NCI-H2029 treated with DMSO at 0.1 percent for 48 hours (cell line): ENCODE results near the gene RUSC1.
"Not testable (repeated sequence)": the region's sequence is repeated elsewhere in the genome, so short reads cannot be mapped to it uniquely, and the experiment has no call there.

Experiments used
- DNase-seq: peaks from one replicate; lab custom pipeline; 2025; lab: John Stamatoyannopoulos, UW

RUSC1 gene

DNA sequence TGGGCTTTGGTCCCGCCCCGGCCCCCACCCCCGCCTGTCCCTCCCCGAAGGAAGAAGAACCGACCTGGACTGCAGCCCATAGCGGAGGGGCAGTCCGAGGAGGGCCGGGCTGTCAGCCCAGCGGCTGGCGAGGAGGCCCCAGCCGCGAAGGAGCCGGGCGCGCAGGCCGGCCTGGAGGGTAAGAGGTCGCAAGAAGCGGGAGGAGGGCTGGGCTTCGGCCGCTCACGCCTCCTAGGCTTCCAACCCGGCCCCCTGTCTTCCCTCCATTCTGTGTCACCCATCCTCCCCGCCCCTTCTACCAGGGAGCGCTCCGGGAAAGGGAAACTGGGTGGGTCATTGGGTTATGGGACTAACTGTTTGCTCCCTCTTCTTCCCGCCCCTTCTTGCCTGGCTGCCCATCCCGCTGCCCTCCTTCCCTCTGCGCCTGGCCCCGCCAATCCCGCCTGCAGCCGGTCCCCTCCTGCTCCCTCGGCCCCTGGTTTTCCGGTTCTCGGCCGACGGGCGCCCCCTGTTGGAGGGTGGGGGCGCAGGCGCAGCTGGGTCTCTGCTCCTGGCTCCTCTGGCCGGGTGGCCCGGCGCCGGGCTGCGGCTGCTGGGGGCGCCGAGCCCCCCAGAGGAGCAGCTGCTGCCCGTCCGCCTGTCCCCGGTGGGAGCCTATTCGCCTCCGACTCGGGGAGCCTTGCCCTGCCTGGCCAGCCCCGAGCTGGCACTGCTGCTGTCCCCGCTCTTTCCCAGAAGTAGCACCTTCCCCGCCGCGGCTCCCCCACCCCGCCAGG, 2.4 kb downstream of the RUSC1 start:
- DNase-seq, result peak; percentile 63

DNA sequence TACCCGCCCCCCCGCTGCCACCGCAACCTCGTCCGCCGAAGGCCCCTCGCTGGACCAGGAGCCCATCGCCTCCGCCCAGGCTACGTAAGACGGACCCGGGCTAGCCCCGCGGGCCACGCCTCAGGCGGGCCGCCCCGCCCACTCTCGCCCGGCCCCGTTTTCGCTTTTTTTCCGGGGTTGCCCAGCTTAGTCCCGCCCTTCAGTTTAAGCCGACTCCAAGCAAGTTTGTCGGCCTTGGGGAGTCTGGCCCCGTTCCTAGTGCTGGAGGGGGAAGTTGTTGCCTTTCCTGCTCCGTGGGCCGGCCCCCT, 3.0 kb downstream of the RUSC1 start:
- DNase-seq, result no peak

DNA sequence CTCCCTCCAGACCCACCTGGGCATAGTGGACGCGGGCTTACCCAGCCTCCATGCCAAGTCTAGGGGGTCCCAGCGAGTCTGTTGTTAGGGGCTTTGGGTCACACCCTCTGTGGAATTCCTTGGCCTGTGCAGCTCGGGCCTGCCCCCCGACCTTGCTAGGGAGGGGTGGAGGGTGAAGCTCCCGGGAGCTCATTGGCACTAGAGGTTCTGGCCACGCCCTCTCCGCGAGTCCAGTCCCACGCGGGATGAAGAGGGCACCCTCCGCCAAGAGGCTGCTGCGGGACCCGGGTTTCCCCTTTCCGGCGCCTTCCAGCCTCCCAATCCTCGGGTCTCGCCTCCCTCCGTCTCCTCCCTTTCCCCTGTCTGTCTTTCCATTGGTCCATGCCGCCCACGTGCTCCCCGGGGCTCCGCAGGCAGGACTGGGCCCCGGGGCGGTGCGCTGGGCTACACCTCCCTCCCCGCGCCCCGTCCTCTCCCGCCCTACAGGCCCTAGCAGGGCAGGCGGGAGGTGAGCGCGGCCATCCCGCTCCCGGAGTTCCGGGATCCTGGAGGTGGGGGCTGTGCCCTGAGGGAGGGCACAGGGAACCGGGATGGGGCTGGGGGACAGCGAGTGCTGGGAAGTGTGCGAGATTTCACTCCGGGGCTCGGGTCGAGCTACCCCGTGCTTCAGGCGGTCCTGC, 3.5 kb downstream of the RUSC1 start:
- peak; percentile 83 for DNase-seq

DNA sequence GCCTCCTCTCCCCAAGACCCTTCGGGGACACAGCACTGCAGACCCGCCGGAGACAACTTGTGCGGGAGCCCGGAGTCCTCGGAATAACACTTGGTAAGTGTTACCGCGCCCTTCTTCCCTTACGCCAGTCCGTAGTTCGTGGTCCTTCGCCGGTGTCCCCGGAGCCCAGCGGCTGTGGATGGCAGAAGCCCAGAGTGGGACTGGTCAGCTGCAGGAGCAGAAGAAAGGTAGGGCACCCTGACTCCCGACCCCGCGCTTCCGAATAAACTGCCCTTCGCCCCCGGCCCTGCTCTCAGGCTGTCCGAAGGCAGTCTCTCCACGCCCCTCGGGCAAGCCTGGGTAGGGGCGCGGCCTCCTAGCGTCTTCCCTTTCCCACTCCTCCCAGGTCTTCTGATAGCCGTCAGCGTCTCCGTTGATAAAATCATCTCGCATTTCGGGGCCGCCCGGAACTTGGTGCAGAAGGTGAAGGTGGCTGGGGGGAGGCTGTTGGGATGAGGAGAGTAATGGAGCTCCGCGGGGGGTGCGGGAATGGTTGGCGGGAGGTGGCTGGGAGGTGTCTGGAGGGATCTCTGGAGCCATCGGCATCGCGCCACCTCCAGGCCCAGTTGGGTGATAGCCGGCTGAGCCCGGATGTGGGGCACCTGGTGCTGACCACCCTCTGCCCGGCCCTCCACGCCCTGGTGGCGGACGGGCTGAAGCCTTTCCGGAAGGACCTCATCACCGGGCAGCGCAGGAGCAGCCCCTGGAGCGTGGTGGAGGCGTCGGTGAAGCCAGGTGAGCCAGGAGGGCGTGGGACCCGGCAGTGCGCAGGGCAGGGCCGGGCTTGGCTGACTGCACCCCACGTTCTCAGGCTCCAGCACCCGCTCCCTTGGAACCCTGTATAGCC, 4.3 kb downstream of the RUSC1 start:
- DNase-seq, result no peak

DNA sequence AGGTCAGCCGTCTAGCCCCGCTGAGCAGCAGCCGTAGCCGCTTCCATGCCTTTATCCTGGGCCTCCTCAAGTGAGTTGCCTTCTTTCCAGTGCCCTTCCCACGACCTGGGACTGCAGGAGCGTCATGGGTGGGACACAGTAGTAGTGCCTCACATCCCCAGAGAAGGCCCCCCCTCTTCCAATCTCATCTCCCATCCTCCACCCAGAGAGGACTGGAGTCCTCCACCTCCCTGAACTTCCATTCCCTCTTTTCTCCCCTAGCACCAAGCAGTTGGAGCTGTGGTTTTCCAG, 4.9 kb downstream of the RUSC1 start:
- no peak for DNase-seq

DNA sequence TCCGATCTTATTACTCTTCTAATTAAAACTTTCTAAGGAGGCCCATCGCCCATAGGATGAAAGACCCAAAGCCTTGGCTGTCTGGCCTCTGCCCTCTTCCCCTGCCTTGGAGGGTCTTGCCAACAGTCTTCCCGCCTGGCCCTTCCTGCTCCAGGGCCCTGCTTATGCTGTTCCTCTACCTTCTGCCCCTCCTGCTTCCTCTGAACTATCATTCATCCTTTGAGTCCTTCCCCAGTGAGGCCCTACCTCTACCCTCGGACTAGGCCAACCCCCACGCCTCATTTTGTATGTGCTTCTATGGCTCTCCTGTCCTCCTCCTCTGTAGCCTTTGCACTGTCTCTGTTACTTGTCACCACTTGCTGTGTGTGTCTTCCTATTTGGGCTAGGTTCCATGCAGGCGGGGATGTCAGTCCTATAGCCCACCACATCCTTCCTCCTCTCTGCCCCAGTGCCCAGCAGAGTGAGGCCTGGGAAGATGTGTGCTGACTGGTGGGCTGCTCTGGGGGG, 5.4 kb downstream of the RUSC1 start:
- no peak for DNase-seq

DNA sequence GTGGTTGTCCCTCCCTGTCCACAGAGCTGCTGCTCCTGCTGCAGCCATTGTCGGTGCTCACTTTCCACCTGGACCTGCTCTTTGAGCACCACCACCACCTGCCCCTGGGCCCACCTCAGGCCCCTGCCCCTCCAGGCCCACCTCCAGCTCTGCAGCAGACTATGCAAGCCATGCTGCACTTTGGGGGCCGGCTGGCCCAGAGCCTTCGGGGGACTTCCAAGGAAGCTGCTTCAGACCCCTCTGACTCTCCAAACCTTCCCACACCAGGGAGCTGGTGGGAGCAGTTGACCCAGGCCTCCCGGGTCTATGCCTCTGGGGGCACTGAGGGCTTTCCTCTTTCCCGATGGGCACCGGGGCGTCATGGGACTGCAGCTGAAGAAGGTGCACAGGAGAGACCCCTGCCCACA, 5.9 kb downstream of the RUSC1 start:
- DNase-seq, result no peak

DNA sequence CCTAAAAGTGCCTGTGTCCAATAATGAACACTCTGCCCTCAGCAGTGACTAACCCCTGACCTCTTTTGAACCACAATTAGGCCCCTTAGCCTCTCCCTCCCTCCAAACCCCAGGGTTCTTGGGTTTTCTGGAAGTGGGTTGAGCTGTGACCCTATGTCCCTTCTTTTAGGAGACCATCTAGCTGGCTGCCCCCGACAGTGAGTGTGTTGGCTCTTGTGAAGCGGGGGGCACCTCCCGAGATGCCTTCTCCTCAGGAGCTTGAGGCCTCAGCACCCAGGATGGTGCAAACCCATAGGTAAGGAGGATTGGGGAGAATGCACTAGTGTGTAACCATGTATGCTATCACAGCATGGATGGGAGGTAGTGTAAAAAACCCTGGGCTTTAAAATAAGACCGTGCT, 7.3 kb downstream of the RUSC1 start:
- no peak for DNase-seq

DNA sequence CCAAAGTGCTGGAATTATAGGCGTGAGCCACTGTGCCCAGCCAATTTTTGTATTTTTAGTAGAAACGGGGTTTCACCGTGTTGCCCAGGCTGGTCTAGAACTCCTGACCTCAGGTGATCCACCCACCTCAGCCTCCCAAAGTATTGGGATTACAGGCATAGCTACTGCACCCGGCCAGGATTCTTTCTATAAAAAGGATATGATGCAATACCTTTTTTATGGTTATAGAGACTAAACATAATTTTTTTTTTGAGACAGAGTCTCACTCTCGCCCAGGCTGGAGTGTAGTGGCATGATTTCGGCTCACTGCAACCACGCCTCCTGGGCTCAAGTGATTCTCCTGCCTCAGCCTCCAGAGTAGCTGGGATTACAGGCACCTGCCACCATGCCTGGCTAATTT, 8.2 kb downstream of the RUSC1 start:
- DNase-seq, result not testable (repeated sequence)

DNA sequence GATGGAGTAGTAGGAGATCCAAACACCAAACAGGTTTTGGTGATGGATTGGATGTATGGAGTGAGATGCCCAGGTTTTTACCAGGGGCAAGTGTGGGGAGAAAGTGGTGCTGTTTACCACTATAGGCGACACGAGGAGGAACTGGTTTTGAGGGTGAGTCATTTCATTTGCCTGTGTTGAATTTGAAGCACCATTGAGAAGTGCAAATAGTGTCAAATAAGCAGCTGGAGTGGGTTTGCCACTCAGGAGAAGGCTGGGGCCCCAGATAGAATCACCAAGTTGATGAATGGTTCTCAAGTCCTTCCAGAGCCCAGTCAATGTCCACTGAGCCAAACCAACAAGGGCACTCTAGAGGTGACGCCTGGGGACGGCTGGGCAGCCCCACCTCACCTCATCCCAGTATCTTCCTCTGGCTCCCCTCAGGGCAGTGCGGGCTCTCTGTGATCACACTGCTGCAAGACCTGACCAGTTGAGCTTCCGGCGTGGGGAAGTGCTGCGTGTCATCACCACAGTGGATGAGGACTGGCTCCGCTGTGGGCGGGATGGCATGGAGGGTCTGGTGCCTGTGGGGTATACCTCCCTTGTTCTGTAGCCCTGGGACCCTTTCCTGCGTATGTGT, 9.4 kb downstream of the RUSC1 start:
- peak; percentile 64 for DNase-seq

DNA sequence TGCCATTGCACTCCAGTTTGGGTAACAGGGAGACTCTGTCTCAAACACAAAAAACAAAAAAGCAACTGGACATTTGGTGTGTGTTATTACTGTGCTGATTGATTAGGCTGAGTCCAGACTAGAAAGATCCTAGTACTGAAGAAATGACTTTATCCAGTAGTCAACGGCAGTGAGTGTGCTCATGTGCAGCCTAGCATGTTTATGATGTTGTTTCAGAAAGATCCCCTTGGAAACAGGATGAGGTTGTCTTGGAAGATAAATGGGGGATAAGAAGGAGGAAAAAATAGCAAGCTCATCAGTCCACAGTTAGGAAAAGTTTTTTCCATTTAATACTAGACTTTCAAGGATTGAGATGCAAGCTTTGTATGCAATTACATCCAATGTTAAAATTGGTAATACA, 14.3 kb downstream of the RUSC1 start:
- DNase-seq, result no peak

DNA sequence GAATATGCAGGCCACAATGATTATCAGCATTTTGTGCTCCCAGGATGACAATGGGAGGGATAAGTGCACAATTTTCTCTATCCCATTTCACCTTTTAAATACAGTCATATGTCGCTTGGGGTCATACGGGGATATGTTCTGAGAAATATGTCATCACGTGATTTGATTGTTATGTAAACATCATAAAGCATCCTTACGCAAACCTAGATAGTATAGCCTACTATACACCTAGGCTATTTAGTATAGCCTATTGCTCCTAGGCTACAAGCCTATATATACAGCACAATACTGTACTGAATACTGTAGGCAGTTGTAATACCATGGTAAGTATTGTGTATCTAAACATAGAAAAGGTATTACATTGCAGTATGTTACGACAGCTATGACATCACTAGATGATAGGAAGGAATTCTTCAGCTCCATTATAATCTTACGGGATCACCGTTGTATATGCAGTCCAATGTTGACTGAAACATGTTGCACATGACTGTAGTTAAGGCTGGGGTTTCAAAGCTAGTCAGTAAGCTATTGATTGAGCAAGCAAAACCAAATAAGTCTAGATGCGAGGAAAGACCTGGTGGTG, 18.9 kb downstream of the RUSC1 start:
- DNase-seq, result no peak

DNA sequence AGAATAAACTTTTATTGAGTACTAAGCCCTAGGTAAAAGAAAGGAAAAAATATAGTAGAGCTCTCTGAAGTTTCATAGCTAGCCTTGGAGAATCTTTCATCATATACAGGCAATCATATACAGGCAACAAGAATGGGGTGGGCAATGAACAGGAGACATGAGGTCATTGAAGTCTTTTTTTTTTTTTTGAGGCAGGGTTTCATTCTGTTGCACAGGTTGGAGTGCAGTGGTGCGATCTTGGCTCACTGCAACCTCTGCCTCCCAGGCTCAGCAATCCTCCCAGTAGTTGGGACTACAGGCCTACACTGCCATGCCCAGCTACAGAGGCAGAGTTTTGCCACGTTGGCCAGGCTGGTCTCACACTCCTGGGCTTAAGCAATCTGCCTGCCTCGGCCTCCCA, 22.1 kb downstream of the RUSC1 start:
- no peak for DNase-seq

DNA sequence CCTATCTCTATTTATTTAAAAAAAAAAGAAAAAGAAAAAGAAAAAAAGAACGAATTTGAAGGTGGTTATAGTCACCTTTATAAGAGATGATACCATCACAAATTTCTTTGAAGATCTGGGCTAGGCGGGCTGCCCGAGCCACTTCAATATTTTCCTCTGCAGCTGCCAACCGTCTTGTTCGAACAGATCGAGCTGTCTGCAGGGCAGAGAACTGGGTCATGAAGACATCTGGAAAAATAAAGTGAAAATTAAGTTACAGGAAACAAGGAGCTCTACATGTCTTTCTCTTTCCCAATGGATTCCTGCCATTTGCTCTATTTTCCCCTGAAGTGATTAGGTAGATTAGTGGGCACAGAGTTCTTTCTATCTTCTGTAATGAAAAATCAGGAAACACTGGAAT, 31.9 kb downstream of the RUSC1 start:
- no peak for DNase-seq

DNA sequence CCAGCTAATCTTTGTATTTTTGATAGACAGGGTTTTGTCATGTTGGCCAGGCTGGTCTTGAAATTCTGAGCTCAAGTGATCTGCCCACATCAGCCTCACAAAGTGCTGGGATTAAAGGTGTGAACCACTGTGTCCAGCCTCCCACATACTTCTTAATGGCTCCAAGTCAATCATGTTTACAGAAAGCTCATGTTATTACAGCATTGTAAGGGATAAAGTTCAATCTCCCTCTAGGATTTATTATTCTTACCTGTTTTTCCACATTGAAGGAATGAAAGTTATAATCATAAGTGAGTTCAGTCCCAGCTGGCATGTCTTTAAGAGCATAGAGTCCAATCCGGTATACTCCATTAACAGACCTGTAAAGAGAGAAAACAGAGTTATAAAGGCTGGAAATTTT, 39.4 kb downstream of the RUSC1 start:
- no peak for DNase-seq

DNA sequence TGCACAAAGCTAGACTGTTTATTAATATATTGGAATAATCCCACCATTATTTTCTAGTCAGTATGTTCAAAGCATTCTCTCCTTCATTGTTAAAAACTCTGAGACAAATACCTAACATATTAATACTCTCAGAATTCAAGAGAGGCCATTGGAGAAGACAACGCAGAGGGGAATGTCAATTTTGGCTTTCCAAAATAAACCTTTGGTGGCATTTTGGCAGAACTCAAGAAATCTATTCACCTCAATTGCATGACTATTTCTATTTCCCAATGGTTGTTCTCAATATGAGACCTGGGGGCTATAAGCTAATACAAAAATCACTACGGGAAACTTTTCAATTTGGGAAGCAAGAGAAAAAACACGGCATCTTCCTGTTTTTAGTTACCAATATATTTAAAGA, 58.5 kb downstream of the RUSC1 start:
- DNase-seq, result no peak

DNA sequence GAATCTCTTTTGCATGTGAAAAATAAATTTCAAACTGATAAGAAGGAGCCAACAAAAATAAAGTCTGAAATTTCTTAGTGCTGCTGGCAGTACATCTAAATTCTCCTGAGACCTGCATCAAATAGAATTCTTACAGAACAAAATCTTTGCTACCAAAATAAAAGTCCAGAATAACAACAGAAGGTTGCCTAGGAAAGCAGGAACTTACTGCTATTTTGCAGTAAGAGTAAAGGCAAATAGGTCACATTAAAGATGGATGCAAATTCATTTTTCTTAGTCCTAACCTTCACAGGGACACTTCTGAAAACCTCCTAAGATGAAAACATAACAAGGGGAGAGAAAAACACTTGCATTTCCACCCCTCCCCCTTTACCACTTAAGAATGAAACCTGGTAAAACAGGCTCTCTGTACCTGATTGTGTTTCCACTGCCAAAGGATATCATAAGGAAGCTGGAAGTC, 59.0 kb downstream of the RUSC1 start:
- DNase-seq, result no peak
